Activated gamma-delta T cell treated with anti-CD3 and anti-CD28 coated beads, Interleukin-2, amount 50 U/mL, for 16 hours (primary cell): Measurements from ENCODE around the gene DOP1B.
"Not testable (repeated sequence)": the region's sequence is repeated elsewhere in the genome, so short reads cannot be mapped to it uniquely, and the experiment has no call there.

Experiments
- DNase-seq: peaks from one replicate; pipeline ENCODE4 v3.0.0-alpha.2; 2020; ENCODE audit warnings: low read depth

Gene DOP1B

GRCh38 chr21:36139791-36140190 lies 16.8 kb upstream of the DOP1B start:
- not testable (repeated sequence) for DNase-seq

- DNase-seq = peak; percentile 78
Measured at GRCh38 chr21:36141513-36141925, 15.1 kb upstream of the DOP1B start.

- not testable (repeated sequence) for DNase-seq
Measured at GRCh38 chr21:36144233-36144632, 12.4 kb upstream of the DOP1B start.

- DNase-seq = no peak
Measured at GRCh38 chr21:36145259-36145658, 11.4 kb upstream of the DOP1B start.

- no peak for DNase-seq
Measured at GRCh38 chr21:36147911-36148310, 8.7 kb upstream of the DOP1B start.

- no peak for DNase-seq
Measured at GRCh38 chr21:36148886-36149285, 7.7 kb upstream of the DOP1B start.

- no peak for DNase-seq
Measured at GRCh38 chr21:36149788-36150711, 6.6 kb upstream of the DOP1B start.

- no peak for DNase-seq
Measured at GRCh38 chr21:36155603-36156338, 853 bp upstream of the DOP1B start.

GRCh38 chr21:36156339-36156814 lies 247 bp upstream of the DOP1B start:
- DNase-seq = peak; percentile 100

- DNase-seq = no peak
Measured at GRCh38 chr21:36159356-36159921, 2.8 kb downstream of the DOP1B start.

GRCh38 chr21:36160850-36161178 lies 4.2 kb downstream of the DOP1B start:
- no peak for DNase-seq

- no peak for DNase-seq
Measured at GRCh38 chr21:36162631-36163030, 6.0 kb downstream of the DOP1B start.

GRCh38 chr21:36163750-36164741 lies 7.4 kb downstream of the DOP1B start:
- no peak for DNase-seq

- no peak for DNase-seq
Measured at GRCh38 chr21:36165356-36165755, 8.7 kb downstream of the DOP1B start.

GRCh38 chr21:36166705-36167104 lies 10.1 kb downstream of the DOP1B start:
- no peak for DNase-seq

- DNase-seq = no peak
Measured at GRCh38 chr21:36167541-36167940, 10.9 kb downstream of the DOP1B start.

GRCh38 chr21:36169470-36170128 lies 13.0 kb downstream of the DOP1B start:
- DNase-seq = no peak

GRCh38 chr21:36170823-36171222 lies 14.2 kb downstream of the DOP1B start:
- DNase-seq = no peak

- DNase-seq = no peak
Measured at GRCh38 chr21:36171336-36171735, 14.7 kb downstream of the DOP1B start.

- no peak for DNase-seq
Measured at GRCh38 chr21:36171741-36172331, 15.2 kb downstream of the DOP1B start.

- no peak for DNase-seq
Measured at GRCh38 chr21:36174780-36175179, 18.2 kb downstream of the DOP1B start.
